DMS153 (cell line): ENCODE data around the gene IPO7.

ENCODE experiments used
- DNase-seq: peaks from one replicate; lab custom pipeline; 2025; lab: John Stamatoyannopoulos, UW

Gene IPO7

DNA sequence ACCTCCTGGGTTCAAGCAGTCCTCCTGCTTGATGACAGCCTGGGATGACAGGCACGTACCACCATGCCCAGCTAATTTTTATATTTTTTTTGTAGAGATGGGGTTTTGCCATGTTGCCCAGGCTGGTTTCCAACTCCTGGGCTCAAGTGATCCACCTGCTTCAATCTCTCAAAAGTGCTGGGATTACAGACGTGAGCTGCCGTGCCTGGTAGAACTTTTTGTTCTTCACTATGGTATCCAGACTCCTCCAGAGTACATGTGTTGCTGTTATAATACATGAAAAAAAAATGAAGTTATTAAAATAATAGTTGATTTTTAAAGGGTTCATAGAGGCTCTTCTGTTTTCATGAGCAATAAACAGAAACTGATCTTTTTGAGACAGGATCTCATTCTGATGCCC is 105.9 kb downstream of the IPO7 start:
- DNase-seq: no peak

DNA sequence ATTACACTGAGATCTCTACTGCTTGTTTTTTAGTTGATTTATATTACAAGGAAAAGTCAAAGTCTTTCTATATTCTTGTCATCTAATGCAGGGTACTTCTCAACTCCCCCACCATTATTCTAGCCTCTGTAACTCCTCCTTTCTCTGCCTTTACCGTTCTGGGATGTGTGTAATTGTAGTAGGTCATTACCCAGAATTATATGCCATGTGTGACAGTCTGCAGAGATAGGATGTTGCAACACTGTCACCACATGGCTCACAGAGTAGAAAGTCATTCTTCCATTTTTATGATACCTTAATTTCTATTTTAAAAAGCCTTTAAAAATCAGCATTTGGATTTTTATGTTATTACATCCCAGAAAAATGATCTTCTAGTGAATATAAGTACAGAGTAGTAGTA is 109.0 kb downstream of the IPO7 start:
- no peak for DNase-seq

DNA sequence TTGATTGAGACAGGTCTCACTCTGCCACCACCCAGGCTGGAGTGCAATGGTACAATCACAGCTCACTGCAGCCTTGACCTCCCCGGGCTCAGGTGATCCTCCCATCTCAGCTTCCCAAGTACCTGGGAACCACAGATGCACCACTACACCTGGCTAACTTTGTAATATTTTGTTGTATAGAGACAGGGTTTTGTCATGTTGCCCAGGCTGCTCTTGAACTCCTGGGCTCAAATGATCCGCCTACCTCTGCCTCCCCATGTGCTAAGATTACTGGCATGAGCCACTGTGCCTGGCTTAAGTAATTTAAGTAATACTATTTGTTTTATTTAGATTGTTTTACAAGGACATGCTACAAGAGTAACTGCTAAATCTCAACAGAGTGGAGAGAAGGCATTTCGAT is 109.9 kb downstream of the IPO7 start:
- DNase-seq: no peak

DNA sequence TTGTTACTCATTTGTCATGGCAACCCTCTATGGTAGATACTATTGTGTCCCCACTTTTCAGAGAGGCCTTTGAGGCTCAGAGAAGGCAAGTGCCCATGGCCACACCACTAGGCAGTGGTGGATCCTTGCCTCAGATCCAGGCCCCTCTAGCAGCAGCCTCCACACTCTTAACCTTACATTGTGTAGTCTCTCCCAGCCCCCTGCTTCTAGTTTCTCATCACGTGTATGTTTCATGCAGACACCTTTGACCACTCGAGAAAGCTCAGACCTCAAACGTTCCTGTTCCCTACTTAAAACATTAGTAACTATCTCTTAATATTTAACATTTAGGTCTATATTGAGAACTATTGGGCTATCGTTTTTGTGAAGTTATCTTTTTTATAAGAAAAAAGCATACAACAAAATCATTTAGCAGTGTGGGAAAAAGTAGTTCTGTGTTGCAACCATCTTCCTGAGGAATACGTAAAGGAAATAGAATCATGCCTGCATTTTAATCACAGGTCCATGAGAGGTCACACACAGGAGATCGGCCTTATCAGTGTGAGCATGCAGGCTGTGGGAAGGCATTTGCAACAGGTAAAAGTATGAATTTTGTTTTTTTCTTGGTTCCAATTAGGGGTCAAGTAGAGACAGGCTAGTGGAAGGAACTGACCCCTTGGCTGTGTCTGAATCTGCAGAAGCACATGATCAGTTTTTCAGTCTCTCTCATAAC is 111.5 kb downstream of the IPO7 start:
- DNase-seq: no peak
